KMS-11 (cell line): ENCODE results near the gene ZNF469.

ENCODE experiments used
- H2AFZ ChIP-seq: fragments of 200-600 bp; sonication (generic); 2 replicates; pipeline ENCODE4 v1.6.1; 2016; ENCODE audit warnings: antibody characterized with exemption, mixed run types, low read depth
- H3K27ac ChIP-seq: fragments of 200-600 bp; sonication (generic); 2 replicates; pipeline ENCODE4 v1.6.1; 2016; ENCODE audit warnings: mild to moderate bottlenecking, mixed run types
- H3K27me3 ChIP-seq: fragments of 200-600 bp; sonication (generic); 2 replicates; pipeline ENCODE4 v1.6.1; 2017; ENCODE audit warnings: mild to moderate bottlenecking, low read depth, mixed run types, moderate library complexity; ENCODE audit not compliant: insufficient read depth
- H3K36me3 ChIP-seq: fragments of 200-600 bp; sonication (generic); 2 replicates; pipeline ENCODE4 v1.6.1; 2017; ENCODE audit warnings: mild to moderate bottlenecking, mixed run types; ENCODE audit not compliant: insufficient read depth
- H3K4me1 ChIP-seq: fragments of 200-600 bp; sonication (generic); 2 replicates; pipeline ENCODE4 v1.6.1; 2016; ENCODE audit warnings: mild to moderate bottlenecking, low read depth, mixed run types; ENCODE audit not compliant: poor library complexity, severe bottlenecking
- H3K4me2 ChIP-seq: fragments of 200-600 bp; sonication (generic); 2 replicates; pipeline ENCODE4 v1.7.0; 2016; ENCODE audit warnings: mild to moderate bottlenecking, mixed run types
- H3K4me3 ChIP-seq: fragments of 200-600 bp; sonication (generic); IDR thresholded peaks from 2 replicates; pipeline ENCODE4 v1.6.1; 2017; ENCODE audit warnings: low read depth, low read length, mixed read lengths; ENCODE audit not compliant: insufficient read depth
- H3K79me2 ChIP-seq: fragments of 200-600 bp; sonication (generic); 2 replicates; pipeline ENCODE4 v1.6.1; 2016; ENCODE audit warnings: low read depth, mixed run types; ENCODE audit not compliant: insufficient read depth
- H3K9ac ChIP-seq: fragments of 200-600 bp; sonication (generic); 2 replicates; pipeline ENCODE4 v1.6.1; 2016; ENCODE audit warnings: mild to moderate bottlenecking, mixed run types
- H4K20me1 ChIP-seq: fragments of 200-600 bp; sonication (generic); 2 replicates; pipeline ENCODE4 v1.6.1; 2016; ENCODE audit warnings: mild to moderate bottlenecking, mixed run types; ENCODE audit not compliant: insufficient read depth
- TF ChIP-seq, protein P1 (sequence below): fragments of 200-600 bp; sonication (generic); conservative IDR thresholded peaks from 2 replicates; pipeline ENCODE4 v1.6.1; 2017; ENCODE audit warnings: low read depth, mild to moderate bottlenecking, antibody characterized with exemption, low read length, moderate library complexity, mixed read lengths

ZNF469 gene

DNA sequence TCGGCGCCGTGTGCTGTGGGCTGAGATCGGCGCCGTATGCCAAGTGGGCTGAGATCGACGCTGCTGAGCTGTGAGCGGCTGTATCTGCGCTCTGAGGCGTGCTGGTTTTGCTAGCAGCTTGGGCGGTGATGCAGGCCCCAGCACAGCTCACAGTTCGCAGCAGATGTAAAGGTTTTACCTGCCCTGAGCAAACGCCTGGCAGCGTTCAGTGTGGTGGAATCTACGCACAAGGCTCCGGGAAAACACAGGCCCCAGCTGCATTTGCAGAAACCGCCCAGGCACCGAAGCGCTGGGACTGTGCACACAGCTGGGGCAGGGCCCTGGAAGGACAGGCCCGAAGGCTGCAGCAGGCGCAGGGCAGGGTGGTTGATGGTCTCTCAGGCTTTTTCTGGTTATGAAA lies 8.0 kb upstream of the ZNF469 start:
- no peaks in the 10 kb centered on the region for H4K20me1 ChIP-seq
- no peak overlapping the region for H3K4me3 ChIP-seq
- peaks cover 33% of the 10 kb centered on the region; the same call in 1 of the 2 replicates for H3K27me3 ChIP-seq
- no peak overlapping the region for H3K27ac ChIP-seq
- no peak overlapping the region for H3K4me2 ChIP-seq
- H3K36me3 ChIP-seq, result no peaks in the 10 kb centered on the region
- no peak overlapping the region for H2AFZ ChIP-seq
- no peak overlapping the region for H3K9ac ChIP-seq
- H3K4me1 ChIP-seq, result no peaks in the 10 kb centered on the region
- TF ChIP-seq, protein P1, sequence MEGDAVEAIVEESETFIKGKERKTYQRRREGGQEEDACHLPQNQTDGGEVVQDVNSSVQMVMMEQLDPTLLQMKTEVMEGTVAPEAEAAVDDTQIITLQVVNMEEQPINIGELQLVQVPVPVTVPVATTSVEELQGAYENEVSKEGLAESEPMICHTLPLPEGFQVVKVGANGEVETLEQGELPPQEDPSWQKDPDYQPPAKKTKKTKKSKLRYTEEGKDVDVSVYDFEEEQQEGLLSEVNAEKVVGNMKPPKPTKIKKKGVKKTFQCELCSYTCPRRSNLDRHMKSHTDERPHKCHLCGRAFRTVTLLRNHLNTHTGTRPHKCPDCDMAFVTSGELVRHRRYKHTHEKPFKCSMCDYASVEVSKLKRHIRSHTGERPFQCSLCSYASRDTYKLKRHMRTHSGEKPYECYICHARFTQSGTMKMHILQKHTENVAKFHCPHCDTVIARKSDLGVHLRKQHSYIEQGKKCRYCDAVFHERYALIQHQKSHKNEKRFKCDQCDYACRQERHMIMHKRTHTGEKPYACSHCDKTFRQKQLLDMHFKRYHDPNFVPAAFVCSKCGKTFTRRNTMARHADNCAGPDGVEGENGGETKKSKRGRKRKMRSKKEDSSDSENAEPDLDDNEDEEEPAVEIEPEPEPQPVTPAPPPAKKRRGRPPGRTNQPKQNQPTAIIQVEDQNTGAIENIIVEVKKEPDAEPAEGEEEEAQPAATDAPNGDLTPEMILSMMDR, result no peak
- H3K79me2 ChIP-seq, result no peaks in the 10 kb centered on the region

DNA sequence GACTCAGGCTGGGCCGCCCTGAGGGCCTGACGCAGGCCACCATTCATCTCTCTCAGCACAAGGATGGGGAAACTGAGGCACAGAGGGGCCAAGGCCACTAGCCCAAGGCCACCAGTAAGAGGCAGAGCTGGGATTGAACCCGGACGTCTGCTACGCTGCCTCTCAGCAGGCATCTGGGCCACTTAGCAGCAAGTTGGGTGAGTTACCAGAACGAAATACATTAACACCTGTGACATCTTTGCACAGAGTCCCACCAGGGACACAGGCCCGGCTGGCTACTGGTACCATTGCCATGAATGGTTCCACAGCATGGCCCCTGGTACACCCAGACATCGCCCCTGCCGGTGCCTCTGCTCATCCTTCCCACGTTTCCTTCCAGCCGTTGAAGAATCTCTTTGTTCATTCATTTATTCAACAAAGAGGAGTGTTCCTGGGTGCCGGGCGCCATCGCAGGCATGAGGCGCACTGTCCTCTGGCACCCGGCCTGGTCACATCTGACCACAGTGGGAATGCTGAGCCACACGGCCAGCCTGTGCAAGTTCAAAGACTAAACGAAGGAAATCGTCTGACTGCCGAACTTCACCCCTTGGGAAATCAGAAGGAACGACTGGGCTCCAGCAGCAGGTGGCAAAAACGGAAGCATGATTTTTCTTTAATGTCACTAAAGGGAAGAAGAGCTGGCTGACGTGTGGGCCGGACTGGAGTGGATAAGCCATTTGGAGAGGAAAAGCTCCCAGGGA lies 7.4 kb upstream of the ZNF469 start:
- Histone ChIP-seq H3K4me3 (no peak overlapping the region), H4K20me1 (no peaks in the 10 kb centered on the region), H3K27ac (no peak overlapping the region), H3K9ac (no peak overlapping the region), H2AFZ (no peak overlapping the region), H3K79me2 (no peaks in the 10 kb centered on the region), H3K36me3 (no peaks in the 10 kb centered on the region), H3K27me3 (peaks cover 33% of the 10 kb centered on the region; the same call in 1 of the 2 replicates), H3K4me1 (no peaks in the 10 kb centered on the region), H3K4me2 (no peak overlapping the region)
- TF ChIP-seq, protein P1, result no peak

DNA sequence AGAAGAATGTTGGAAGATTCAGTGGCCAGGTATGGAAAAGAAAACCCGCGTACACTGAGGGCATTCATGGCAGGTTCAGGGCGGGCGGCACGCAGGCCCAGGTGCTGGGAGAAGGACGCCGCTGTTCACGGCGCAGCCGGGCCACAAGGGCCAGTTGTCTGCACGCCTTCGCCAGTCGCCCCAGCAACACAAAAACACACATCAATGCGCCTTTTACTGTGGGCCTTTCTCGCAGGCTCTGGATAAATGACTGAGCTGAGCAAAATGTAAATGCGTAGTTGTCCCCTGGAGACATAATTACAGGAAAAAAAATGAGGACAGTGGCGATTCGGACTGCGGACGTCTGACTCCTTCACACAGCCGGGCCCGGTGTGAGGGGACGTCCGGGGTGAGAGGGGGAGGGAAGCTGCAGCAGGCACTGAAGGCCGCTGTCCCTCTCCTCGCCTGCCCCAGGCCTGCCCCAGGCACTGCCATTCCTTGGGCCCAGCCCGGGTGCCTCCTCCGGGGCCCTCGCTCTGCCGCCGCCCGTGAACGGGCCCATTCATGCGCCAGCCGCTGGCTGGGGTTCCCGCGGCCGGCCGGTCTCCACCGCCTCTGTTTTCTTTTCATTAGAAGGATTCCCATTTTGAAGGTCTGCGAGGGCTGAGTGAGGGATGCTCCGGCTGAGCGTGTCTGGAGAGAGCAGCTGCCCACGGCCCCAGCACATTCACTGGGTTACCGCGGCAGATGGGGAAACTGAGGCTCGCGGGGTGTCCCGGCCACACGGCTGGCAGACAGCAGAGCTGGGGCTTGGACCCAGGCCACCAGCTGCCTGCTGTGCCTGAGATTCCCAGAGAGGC lies 6.5 kb upstream of the ZNF469 start:
- Histone ChIP-seq H3K4me2 (no peak overlapping the region), H3K27me3 (peaks cover 33% of the 10 kb centered on the region; the same call in 1 of the 2 replicates), H4K20me1 (no peaks in the 10 kb centered on the region), H3K79me2 (no peaks in the 10 kb centered on the region), H3K4me1 (no peaks in the 10 kb centered on the region), H3K27ac (no peak overlapping the region), H3K4me3 (no peak overlapping the region), H2AFZ (no peak overlapping the region), H3K9ac (no peak overlapping the region), H3K36me3 (no peaks in the 10 kb centered on the region)
- TF ChIP-seq, protein P1, result no peak

DNA sequence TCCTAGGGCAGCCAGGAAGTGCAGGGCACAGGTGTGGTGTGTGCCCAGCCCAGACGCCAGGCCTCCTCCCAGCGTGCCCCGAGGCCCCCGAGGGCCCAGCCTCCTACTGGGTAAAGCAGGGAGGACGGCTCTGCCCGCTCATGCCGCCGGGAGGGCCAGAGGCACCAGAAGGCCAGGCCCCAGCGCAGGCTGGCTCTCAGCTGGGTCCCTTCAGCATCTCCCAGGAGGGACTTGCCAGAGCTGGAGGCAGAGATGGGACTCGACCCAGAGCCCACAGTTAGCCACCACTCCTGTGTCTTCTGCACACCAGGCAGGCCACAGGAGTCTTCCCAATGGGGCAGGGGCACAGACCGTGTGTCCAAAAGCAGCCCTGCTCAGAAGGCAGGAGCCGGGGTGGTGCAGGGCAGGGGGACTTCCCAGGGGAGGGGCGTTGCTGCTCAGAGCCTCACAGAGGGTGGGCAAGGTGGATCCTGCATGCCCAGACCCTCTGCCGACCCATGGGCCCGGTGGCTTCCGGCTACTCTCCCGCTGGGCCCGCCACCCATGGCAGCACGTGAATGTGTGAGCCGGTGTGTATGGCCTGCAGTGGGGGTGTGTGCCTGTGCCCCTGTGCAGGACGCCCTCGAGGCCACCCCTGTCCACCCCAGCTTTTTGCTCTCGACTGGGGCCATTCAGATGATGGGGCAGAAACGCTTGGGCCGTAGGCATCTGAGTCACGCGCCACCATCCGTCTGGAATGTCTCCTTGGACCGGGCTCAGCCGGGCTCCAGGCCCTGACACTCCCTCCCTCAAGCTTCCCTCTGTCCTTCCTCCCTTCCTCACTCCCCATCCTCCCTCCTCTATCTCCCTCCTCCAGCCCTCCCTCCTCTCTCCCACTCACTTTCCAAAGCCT lies 5.7 kb upstream of the ZNF469 start:
- TF ChIP-seq, protein P1, result no peak
- H3K27ac ChIP-seq, result no peak overlapping the region
- no peaks in the 10 kb centered on the region for H3K36me3 ChIP-seq
- H4K20me1 ChIP-seq, result no peaks in the 10 kb centered on the region
- H3K79me2 ChIP-seq, result no peaks in the 10 kb centered on the region
- H3K4me2 ChIP-seq, result no peak overlapping the region
- no peak overlapping the region for H3K9ac ChIP-seq
- H3K4me3 ChIP-seq, result no peak overlapping the region
- H3K4me1 ChIP-seq, result no peaks in the 10 kb centered on the region
- no peak overlapping the region for H2AFZ ChIP-seq
- H3K27me3 ChIP-seq, result peaks cover 33% of the 10 kb centered on the region; the same call in 1 of the 2 replicates
